Prostate gland (tissue), 2 donors: Measurements from ENCODE around the gene OGDH.

Experiments
- POLR2A ChIP-seq: fragments of 450-650 bp; IDR thresholded peaks from one replicate; pipeline ENCODE4 v1.6.1; 2016; ENCODE audit warnings: antibody characterized with exemption, mild to moderate bottlenecking
- TF ChIP-seq, protein P1 (sequence below), 4 experiments: fragments of 200-600 bp in 2 of 4; fragments of 450-650 bp in 2 of 4; sonication (generic) in 2 of 4; IDR thresholded peaks; 1 replicate in 3 of 4; 2 replicates in 1 of 4; pipeline ENCODE4 v1.5.1; 2016 to 2019; ENCODE audit warnings: antibody characterized with exemption in 4 of 4, mild to moderate bottlenecking in 2 of 4, moderate library complexity in 2 of 4

DNA sequence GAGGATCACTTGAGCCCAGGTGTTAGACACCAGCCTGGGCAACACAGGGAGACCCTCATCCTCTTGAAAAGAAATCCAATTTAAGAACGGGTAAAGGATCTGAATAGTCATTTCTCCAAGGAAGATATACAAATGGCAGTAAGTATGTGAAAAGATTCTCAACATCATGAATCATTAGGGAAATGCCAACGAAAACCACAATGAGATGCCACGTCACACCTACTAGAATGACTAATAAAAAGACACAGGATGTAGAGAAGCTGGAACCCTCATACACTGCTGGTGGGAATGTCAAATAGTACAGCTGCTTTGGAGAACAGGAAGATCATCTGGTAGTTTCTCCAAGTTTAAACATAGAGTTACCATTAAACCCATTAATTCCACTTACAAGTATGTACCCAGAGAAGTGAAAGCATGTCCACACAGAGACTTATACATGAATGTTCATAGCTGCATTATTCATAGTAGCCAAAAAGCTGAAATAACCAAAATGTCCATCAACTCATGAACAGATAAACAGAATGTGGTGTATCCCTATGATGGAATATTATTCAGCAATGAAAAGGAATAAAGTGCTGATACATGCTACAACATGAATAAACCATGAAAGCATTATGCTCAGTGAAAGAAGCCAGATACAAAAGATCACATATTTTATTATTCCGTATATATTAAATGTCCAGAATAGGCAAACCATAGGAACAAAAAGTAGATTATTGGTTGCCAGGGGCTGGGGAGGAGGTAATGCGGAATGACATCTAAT lies 129.2 kb downstream of the OGDH start:
- no peak for TF ChIP-seq POLR2A
- TF ChIP-seq, protein P1, sequence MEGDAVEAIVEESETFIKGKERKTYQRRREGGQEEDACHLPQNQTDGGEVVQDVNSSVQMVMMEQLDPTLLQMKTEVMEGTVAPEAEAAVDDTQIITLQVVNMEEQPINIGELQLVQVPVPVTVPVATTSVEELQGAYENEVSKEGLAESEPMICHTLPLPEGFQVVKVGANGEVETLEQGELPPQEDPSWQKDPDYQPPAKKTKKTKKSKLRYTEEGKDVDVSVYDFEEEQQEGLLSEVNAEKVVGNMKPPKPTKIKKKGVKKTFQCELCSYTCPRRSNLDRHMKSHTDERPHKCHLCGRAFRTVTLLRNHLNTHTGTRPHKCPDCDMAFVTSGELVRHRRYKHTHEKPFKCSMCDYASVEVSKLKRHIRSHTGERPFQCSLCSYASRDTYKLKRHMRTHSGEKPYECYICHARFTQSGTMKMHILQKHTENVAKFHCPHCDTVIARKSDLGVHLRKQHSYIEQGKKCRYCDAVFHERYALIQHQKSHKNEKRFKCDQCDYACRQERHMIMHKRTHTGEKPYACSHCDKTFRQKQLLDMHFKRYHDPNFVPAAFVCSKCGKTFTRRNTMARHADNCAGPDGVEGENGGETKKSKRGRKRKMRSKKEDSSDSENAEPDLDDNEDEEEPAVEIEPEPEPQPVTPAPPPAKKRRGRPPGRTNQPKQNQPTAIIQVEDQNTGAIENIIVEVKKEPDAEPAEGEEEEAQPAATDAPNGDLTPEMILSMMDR (IDR thresholded peaks at IDR 0.05): no peak
